GM21381 (cell line): ENCODE data around the gene MAT1A.
"Not testable (repeated sequence)": the region's sequence is repeated elsewhere in the genome, so short reads cannot be mapped to it uniquely, and the experiment has no call there.

Source experiments
- ATAC-seq: cut with Tn5 transposase; IDR thresholded peaks from one replicate; pipeline ENCODE4 v1.9.1; 2021; ENCODE audit warnings: mild to moderate bottlenecking, moderate library complexity; ENCODE audit not compliant: unreplicated experiment

MAT1A gene

DNA sequence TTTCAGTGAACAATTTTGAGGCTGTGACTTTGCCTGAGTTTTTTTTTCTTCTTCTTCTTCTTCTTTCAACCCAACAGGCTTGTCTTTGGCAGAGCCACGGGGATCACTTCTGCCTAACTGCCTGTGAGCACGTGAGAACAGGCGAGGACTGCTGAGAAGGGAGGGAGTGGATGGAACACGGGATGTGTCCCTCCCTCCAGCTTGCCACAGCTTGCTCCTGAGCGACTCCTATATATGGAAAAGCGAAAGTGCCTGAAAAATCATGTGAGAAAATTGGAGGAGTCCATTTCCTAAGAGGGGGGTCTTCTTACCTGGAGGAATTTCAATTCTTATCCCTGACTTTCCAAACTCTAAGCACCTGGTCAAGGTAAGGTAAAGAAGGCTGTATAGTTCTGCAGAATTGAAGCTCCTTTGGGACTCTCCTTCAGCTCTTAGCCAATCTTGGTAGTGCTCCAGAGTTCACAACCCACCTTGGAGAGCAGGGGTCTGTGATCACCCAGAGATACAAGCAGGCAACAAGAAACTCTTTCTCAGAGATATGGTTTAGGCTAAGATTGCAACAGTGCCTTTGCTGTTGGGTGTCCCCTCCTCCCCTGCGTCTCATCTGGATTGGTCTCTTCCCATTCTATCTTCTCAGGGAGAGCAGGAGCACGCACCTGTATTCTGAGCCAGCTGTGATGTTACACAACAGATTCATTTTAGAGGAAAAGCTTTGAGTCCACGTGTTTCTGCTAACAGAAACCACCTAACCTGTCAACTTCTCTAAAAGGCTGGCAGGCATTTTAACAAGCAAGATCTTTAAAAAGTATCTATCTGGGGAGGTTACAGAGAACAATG lies at the start of gene MAT1A:
TSS of gene MAT1A (minus strand) at position 208 of the 837 bp plus-strand sequence. CDS start 235 bp downstream, outside the sequence.
- no peak for ATAC-seq

DNA sequence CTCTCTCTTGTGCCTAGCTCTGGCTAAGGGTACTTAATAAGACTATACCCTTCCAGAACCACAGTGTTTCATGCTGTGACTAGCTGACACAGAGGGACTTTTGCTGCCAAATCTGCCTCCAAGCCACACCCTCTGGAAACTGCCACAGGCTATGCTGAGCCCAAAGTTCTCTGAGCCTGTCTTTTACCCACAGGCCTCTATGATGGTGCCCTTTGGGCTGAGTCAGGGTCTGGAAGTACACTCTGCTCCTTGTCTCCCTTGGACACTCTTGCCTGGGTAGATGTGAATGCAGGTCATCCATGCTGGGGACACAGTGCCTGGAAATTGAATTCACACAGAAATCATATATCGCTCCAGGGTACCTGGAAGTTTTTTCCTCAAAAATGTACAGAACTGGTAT lies 44.5 kb upstream of the MAT1A start:
- ATAC-seq, result no peak

DNA sequence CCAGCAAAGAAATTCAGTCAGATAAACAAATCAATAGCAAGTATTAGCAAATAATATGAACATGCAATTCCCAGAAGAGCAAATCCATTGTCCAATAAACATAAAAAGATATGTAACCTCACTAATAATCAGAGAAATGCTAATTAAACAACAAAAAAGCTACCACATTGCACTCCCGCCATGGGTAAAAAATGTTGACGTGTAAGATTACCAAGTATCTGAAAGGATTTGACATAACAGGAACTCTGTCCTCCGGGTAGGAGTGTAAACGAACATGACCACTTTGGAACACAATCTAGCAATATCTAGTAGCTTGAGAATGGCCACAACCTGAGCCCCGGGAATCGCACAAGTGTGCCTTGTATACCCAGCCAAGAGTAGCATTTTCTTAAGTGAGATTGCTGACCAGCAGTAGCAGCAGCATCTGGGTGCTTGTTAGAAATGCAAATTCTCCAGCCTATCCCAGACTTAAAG lies 35.5 kb upstream of the MAT1A start:
- no peak for ATAC-seq

DNA sequence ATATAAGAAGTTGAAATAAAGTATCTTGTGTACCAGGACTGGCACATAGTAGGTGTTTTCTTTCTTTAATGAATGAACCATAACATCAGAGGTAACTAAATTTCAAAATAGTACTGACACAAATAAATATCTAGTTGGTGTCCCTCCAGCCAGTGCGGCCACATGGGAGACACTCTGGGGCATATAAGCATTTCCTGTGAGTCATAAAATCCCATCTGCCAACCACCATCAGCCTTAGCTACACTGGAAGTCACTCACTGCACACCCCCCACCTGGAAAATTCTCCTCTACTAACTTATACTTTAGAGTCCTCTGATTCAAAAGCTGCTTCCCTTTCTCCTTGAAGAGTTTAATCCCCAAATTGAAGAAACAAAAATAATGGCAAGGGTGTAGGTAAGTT lies 34.6 kb upstream of the MAT1A start:
- ATAC-seq, result no peak

DNA sequence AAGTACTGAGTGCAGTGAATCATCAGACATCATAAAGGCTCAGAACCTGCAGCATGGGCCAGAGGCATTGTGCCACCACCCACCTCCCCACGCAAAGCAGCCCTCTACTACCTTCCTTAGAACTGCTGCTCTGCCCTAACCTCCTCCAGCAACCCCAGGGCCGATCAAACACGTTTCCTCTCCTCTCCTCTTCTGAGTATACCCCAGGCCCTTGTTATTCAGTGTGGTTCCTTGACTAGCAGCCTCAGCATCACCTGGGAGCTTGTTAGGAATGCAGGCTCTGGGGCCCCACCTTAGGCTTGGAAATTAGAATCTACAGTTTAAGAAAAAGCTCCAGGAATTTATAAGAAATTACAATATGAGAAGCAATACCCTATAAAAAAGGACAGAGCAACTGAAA lies 33.9 kb upstream of the MAT1A start:
- no peak for ATAC-seq

DNA sequence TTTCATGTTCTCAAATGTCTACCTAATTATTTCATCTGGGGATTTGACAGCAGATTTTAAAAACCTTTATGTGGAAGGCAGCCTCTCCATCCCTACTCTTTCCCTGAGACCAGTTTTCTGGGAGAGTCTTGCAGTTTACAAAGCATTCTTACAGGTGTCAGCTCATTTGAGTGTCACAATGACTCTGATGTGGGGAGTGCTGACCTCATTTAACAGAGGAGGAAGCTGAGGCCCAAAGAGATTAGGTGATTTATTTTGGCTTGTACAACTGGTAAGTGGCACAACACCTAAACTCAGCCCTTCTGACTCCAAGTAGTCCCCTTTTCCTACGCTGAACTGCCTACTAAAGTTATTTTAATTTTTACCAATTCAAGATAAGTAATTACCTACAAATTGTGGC lies 33.3 kb upstream of the MAT1A start:
- ATAC-seq, result no peak

DNA sequence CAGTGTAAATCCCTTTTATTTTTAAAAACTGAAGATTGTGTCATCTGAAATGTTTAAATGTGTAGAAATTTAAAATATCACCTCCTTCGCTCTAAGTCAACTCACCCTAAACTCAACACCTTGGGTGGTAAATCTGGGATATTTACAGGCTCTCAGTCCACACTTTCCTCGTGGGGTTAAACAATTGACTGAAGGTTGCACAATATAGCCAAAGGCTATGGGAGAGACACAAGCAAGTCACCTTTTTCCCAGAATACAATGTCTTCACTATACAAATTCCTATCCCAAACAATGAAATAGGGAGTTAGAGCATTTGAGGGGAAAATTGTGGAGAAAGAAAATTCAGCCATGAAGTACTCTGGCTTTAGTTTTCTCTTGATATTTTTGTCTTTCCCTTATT lies 32.7 kb upstream of the MAT1A start:
- ATAC-seq, result no peak

DNA sequence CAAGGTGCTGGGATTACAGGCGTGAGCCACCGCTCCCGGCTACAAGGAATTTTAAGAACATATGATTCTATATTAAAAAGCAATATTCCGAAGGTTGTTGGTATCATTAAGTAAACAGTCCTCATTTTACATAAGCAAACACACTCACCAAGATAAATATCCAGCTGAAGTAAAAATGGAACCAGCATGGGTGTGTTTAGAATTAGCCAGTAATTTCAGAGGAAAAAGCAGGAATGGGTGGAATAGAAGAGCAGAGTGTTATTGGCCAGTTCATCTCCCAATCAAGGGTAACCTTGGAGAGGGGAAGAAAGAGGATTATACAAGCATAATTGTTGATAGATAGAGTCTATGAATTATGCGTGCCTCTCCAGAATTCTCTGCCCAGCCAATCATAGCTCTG lies 31.7 kb upstream of the MAT1A start:
- no peak for ATAC-seq

DNA sequence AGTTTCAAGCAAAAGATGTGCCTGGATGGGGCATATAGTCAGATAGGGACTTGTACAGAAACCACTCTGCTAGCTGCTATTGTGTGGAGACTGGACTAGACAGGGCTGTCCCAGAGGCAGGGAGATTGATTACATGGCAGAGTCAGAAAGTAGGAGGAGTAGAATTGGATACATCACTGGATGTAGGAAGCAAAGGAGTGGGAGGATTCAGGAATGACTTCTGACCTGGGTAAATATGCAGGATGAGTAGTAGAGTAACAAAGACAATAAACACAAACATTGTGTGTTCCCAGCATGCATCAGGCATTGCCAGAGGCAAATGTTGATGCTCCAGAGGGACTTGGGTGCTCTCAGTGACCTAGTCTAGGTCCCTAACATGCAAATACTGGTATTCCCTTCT lies 30.9 kb upstream of the MAT1A start:
- no peak for ATAC-seq

DNA sequence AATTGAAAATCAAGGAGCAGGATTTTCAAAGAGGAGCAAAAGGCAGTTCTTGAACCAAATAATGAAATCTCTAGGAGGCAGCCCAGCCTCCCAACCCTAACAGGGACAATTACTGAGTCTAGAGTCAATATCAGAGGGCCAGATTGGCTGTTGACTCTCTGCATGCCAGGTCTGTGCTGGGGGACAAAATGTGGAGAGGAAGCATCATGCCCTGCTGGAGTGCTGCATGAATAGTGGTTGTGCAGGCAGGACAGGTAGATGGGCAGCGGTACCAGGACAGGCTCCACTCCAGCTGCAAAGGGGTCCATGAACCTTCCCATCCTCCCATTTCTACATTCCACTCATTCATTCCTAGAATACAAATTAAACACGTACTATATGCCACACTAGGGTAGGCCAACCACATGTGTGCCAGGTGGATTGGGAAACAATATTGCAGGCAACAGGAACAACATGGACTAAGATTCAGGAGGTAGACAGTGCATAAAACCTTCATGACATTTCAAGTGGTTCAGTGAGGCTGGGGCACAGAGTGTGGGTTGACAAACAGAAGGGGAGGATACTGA lies 30.4 kb upstream of the MAT1A start:
- ATAC-seq, result no peak

DNA sequence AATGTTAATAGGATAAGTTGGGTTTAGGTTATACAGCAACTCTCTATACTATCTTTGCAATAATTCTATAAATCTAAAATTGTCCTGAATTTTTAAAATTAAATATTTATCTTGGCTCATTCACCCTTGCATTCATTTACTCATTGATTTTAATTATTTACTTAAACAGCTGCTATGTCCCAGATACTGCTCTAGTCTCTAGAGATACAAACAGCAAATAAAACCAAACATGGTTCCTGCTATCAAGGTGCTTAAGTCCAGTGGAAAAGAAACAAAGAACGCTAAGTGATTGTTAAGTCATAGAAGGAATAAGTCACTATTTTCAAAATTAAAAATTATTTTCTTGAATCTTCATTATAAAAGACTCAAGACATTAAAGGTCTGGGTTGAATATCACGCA lies 29.9 kb upstream of the MAT1A start:
- no peak for ATAC-seq

DNA sequence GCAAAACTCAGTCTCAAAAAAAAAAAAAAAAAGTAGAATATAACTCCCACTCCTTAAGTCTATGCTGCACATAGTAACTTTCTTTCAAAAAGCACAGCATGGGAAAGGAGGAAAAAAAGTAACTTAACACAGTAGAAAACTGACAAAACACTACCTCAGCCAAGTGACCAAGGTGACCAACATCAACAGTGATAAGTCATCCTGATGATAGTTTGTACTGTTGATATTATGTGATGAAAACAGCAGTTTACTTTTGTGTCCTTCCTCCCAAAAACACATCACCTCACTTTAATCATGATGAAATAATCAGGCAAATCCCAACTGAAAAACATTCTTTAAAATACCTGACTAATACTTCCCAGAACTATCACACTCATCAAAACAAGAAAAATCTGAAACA lies 29.3 kb upstream of the MAT1A start:
- ATAC-seq, result no peak

DNA sequence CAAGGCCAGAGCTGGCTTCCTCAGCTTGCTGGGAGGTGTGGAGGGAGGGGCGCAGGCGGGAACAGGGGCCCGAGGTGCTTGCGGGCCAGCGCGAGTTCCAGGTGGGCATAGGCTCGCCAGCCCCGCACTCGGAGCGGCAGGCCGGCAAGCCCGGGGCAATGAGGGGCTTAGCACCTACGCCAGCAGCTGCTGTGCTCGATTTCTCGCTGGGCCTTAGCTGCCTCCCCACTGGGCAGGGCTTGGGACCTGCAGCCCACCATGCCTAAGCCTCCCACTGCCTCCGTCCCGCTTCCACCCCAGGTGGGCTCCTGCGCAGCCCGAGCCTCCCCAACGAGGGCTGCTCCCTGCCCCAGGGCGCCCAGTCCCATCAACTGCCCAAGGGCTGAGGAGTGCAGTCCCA lies 25.9 kb upstream of the MAT1A start:
- no peak for ATAC-seq

DNA sequence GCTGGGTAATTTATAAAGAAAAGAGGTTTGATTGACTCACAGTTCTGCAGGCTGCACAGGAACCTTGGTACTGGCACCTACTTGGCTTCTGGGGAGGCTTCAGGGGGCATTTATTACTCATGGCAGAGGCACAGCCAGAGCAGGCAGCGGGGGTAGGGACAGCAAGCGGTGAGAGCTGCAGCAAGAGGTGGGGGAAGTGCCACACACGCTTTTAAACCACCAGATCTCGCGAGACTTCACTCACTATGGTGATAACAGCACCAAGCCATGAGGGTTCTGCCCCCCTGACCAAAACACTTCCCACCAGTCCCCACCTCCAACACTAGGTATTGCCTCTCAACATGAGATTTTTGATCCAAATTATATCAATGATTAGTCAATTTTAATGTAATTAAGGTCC lies 24.1 kb upstream of the MAT1A start:
- no peak for ATAC-seq

DNA sequence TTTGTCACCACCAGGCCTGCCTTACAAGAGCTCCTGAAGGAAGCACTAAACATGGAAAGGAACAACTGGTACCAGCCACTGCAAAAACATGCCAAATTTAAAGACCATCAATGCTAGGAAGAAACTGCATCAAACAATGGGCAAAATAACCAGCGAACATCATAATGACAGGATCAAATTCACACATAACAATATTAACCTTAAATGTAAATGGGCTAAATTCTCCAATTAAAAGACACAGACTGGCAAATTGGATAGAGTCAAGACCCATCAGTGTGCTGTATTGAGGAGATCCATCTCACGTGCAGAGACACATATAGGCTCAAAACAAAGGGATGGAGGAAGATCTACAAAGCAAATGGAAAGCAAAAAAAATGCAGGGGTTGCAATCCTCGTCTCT lies 16.5 kb upstream of the MAT1A start:
- not testable (repeated sequence) for ATAC-seq

DNA sequence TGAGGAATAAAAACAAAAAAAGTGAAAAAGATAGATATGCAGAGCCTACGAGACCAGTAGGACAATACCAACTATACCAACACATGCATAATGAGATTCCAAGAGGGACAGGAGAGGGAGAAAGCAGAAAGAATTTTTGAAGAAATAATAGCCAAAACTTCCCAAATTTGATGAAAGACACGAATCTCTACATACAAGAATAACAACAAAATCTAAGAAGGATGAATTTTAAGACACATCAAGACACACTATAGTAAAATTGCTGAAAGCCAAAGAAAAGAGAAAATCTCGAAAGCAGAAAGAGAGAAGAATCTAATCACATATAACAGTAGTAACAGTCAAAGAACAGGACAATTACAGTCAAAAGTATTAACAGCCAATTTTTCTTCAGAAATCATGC lies 7.5 kb upstream of the MAT1A start:
- ATAC-seq, result no peak

DNA sequence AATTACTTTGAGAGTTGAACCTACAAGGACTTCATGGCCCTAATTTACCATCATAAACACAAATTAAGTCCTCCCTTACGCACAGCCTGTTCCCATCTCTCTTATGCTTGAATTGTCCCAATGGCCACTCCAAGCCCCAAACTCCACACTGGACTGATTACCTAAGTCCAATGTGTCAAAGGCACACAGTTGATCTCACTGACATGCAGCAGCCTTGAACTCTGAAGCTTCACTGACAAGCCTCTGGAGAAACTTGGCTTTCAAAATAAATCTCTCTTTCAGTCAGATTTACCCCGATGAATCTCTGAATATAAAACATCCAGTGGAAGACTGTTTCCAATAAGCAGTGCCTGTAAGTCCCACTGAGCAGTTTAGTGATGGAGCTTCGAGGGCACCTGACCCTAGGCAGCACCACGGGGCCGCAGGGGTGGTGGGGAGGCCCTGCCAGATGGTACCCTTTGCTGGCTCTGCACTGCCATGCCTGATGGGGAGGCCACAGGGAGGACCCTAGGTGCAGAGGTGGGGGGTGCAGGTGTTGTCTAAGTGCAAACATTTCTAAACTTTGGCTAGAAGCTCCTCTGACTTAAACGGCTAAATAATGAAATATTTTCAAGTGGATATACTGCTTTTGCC lies 3.3 kb upstream of the MAT1A start:
- no peak for ATAC-seq

DNA sequence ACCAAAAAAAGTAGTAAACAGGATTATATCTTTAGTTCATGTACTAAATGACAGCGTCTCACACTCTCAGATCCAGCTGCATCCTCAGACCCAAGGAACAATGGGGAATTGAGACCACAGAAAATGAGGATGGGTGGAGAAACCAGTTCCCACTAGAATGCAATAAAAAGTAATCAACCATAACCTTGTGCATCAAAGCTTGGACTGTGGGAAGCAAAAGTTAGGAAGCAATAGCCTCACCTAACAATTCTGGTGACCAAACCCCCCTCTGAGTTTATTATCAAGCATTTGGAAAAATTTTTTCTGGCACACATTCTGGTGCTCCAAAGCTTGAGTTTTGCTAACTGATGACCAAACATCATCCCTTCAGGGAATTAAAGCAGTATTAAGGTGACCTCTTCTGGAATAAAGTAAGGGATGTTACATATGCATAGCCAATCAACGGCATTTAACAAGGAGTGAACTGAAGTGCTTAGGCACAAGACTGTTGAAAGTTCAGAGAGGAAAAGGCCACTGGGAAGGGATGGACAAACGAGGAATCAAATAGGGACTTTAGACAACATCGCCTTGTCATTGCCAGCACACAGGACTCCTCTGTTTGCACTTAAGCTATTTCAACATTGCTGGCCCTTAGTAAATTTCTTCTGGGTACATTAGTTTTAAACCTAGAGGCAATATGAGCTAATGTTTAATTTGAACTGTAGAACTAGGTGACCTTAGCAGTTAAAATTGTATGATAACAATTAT lies 1.2 kb upstream of the MAT1A start:
- no peak for ATAC-seq

DNA sequence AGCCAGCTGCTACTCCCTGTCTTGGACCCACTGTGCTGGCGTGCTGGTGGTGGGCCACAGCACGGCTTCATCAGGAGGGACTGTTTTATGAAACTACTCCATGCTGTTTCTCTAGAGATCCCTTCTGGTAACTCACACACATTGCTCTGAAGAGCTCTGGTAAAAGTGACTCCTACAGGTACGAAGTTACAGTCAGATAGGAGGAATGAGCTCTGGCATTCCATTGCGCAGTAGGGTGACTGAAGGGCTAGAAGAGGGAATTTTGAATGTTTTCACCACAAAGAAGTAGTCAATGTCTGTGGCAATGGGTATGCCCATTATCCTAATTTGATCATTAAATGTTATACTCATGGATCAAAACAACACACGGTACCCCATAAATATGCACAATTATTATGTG lies 609 bp downstream of the MAT1A start:
- no peak for ATAC-seq

DNA sequence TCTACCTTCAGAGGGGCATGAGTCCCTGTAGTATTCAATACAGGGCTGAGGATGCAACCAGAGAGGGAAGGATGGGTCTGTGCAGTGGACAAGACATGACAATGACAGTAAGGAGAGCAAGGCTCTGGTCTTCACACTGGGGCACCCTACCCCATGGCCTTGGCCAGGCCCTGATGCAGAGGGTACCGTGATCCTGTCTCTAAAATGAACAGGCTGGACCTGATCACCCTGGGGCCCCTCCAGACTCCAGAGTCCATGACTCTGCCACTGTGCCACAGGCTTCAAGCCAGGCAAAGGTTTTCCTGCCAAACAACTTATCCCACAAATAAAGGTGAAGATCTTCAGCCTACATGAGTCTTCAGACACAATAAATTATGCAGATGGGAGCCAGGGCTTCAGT lies 4.9 kb downstream of the MAT1A start:
- ATAC-seq, result no peak

DNA sequence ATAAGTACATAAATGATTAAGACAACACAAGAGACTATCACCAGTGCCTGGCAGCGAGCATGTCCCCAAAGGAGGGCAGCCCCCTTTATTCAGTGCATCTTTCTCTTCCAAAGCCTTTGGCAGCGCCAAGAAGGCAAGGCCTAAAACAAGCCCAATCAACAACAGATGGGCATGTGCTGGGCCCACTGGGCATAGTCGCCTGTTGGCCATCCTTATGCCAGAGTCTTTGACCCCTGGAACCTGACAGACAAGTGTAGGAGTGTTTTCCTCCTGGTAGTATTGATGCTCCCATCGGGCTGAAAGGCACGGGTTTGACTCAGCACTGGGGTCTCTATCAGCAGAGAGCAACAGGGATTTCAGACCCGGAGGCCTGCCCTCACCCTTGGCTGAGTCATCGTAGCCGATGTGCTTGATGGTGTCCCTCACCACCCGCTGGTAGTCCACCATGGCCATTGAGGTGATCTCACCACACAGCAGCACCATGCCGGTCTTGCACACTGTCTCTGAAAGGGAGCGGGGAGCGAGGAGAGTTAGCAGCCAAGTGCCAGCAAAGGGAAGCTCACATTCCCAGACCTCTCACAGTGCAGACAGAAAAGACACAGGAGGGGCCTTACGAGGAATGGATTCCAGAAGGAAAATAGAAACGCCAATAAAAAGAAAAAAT lies 5.8 kb downstream of the MAT1A start:
- ATAC-seq, result no peak
